Measurements from ENCODE around the gene NGLY1.

Gene NGLY1

DNA sequence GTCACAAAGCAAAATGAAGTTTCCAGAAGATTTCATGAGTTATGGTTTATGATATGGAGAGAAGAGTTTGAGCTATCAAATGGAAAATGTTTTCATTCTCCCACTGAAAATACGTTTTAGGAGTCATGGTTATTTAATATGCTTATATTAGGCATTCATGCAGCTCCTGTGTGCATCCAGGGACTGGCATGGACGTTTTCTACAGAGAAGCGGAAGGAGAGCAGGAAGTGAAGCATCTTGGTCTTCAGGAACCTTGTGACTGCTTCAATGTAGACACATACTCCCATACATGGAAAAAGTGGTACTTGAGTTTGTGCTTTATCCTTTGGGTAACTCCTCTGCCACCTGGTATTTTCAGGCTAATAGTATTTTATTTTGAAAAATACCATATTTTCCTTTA, 75.2 kb downstream of the NGLY1 start:
- no peak for DNase-seq (ENCODE audit: low read depth)

DNA sequence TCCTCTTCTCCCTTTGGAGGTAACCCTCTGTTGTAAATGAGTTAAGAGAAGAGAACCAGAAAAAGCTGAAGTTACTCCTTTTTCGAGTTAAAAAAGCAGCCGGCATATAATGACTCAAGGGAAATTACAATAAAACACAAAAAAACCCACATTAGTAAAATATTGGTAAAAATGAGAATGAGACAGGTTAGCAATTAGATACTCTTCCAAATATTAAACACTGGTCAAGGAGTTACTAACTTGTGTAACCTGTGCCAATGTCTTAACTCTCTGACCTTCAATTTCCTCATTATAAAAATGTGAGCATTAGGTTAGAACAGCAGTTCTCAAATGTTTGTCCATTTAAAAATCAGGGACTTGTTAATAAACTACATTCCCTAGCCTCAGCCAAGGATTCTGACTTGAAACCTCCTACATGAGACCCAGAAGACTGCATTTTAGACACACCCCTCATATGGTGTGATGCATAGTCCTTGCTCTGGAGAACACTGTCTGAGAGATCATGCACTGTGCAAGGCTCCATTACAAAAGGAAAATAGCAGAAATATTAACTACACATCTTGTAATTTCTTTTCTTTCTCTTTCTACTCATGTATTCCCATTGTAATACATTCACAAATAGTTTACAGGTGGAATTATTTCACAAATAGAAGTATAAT, 75.8 kb downstream of the NGLY1 start:
- no peak for DNase-seq (ENCODE audit: low read depth)

DNA sequence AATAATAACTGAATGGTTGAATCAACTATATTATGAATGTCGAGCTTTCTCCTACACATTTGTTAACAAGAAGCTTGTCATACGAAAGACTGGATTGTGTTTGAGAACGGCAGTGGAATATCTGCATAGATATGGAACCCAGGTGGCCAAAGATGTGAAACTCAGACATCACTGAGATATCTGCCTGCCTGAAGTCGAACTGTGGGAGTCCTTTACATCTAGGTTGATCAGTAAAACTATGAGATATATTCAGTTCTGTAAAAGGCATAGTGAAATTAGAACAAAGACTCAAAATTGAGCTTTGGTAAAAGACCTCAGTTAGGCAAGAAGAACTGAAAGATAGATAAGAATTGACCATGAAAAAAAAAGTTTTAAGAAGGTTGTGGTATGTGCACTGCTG, 77.0 kb downstream of the NGLY1 start:
- DNase-seq (ENCODE audit: low read depth), result no peak

DNA sequence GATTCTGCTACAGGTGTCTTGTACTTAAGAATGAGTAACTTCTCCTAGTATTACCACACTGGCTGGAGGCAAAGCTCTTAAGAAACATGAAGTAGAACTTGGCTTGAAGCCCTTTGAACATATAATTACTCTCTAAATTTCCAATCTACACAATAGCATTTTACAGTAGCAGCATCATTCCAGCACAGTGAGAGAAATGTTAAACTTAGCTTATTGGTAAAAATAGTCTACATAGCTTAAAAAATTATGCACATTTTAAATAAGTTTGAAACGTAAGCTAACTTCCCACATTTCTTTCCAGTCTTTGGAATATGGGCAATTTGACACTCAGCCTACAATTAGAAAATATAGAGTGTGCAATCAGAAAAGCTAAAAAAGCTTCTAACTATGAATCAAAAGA, 85.7 kb downstream of the NGLY1 start:
- DNase-seq (ENCODE audit: low read depth), result no peak

DNA sequence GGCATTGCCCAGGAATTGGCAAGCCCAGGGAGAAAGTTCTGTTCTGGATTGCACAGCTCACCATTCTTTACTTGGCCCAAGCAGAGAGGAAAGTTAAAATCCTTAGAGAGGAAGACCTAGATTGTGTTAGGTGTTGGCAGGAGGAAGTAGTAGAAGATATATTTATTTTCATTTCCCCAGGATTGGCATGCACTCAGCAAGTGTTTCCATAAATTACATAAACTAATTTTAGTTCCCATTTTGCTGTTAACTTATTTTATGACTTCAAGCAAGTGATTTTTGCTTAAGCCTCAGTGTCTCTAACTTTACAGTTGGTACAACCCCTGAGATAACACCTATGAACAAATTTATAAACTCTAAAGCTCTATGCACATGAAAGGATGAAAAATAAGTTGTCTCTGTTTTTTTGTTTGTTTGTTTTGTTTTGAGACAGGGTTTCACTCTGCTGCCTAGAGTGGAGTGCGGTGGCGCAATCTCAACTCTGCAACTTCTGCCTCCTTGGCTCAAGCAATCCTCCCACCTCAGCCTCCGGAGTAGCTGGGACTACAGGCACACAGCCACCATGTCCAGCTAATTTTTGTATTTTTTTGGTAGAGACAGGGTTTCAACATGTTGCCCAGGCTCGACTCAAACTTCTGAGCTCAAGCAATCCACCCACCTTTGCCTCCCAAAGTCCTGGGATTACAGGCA, 87.4 kb downstream of the NGLY1 start:
- DNase-seq (ENCODE audit: low read depth), result no peak

DNA sequence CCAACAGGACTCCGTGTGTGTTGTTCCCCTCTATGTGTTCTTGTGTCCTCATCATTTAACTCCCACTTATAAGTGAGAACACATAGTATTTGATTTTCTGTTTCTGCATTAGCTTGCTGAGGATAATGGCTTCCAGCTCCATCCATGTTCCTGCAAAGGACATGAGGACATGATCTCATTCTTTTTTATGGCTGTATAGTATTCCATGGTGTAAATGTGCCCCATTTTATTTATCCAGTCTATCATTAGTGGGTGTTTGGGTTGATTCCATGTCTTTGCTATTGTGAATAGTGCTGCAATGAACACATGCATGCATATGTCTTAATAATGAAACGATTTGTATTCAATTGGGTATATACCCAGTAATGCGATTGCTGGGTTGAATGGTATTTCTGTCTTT, 90.0 kb downstream of the NGLY1 start:
- no peak for DNase-seq (ENCODE audit: low read depth)

DNA sequence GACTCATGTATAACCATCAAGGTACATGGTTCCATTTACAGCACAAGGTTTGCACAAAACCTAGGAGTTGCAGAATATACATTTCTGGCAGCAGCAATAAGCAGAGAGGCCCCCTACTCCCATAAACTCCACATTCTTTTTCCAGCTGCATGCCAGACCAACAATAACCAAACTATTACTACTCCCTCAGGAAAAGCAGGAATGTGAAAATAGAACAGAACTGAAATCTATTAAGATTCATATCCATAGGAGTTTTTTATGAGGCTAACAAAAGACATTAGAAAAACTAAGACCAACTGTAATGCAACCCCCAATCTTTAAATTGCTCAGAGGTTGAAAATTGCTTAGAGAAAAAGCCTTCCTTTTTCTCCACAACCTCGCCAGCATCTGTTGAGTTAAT, 90.9 kb downstream of the NGLY1 start:
- DNase-seq (ENCODE audit: low read depth), result no peak

DNA sequence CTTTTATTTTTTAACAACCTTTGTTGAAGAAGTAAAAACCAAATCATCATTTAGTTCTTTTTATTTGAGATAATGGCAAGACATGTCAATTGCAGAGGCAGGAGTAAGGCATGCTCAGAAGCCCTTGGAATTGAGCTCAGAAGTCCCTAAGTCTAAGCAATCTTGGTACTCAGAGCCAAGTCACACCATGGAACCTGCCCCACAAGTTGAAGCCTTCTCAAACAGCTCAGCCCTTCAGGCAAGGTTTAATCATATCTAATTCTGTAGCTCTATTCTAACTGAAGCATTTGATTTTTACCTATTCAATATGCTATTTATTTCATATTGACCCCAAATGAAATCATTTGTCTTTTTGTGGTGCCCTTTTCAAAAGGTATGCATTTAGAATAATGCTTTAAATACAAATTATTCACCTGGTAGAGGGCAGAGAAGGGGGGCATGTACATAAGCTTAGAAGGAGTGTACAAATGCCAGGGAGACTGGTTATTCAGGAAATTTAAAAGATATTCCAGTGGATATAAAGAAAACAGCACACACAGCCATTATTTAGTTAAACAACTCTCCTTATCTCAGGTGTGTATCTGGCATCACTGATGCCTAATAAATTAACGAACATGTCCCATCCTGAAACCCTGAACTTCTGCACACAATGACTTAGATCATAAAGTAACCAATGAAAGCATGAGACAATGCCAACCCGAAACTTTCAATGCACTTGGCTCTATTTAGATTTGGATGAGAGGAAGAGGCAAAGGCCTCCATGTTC, 92.3 kb downstream of the NGLY1 start:
- DNase-seq (ENCODE audit: low read depth), result no peak

GRCh38 chr3:25689226-25689625, 94.0 kb downstream of the NGLY1 start:
- no peak for DNase-seq (ENCODE audit: low read depth)

DNA sequence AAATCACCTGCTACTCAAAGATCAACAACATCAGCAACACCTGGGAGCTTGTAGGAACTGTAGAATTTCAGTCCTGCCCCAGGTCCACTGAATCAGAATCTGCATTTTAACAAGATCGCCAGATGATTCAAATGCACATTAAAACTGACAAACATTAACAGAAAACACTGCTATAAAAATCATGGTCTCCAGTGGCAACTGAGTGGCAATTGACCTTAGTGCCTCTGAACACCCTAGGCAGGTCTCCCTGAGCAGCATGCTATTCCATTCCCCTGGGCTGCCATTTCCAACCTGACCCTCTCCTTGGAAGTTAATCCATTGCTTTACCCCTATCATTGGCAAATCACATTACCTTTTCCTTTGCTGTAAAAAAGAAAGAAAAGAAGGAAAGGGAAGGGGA, 95.5 kb downstream of the NGLY1 start:
- DNase-seq (ENCODE audit: low read depth), result no peak

- no peak for DNase-seq (ENCODE audit: low read depth)
Observed at GRCh38 chr3:25686766-25687165, 96.5 kb downstream of the NGLY1 start.

- DNase-seq (ENCODE audit: low read depth), result no peak
Observed at GRCh38 chr3:25683882-25684281, 99.4 kb downstream of the NGLY1 start.

GRCh38 chr3:25683410-25683809, 99.8 kb downstream of the NGLY1 start:
- DNase-seq (ENCODE audit: low read depth), result no peak

DNA sequence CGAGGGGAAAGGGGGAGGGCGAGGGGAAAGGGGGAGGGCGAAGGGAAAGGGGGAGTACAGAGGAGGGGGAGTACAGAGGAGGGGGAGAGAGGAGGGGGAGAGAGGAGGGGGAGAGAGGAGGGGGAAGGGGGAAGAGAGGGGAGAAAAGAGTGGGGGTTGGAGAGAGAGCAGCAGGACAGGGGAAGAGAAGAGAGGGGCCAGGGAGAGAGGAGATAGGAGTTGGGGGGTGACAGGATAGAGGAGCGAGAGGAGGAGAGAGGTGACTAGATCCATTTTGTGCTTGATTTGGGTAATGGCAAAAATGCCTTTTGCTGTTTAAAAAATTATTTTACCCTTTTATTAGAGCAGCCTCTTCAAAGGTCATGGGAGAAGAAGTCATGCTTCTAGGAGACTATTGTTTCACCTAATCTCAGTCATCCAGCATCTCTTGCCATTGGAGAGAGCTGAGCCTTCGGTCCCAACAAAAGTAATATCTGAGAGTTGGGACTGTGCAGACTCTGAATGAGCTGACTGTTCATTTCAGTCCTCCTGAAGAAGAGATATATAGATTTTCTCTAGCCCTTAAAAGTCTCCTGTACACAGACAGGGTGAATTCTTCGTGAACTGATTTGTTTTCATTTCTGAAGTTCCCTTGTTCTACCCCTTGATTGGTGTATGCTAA, 103.5 kb downstream of the NGLY1 start:
- DNase-seq (ENCODE audit: low read depth), result no peak

- no peak for DNase-seq (ENCODE audit: low read depth)
Observed at GRCh38 chr3:25679166-25679565, 104.1 kb downstream of the NGLY1 start.

- no peak for DNase-seq (ENCODE audit: low read depth)
Observed at GRCh38 chr3:25678581-25678980, 104.7 kb downstream of the NGLY1 start.

GRCh38 chr3:25677121-25677520, 106.1 kb downstream of the NGLY1 start:
- DNase-seq (ENCODE audit: low read depth), result no peak

DNA sequence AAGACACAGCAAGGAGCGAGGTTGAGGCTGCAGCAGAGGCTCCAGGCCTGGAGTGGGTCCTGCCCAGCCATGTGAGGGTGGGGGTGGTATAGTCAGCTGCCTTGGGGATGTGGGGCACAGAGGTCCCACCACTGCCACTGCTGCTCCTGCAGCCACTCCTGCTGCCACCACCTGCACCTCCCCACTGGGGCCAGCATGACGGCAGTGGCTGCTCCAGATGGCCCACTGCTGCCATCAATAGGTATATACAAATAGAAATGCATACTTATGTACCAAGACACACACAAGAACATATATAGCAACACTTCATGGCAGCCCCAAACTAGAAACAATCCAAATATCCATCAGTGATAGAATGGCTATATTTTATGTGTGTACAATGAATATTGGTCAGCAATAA, 108.6 kb downstream of the NGLY1 start:
- DNase-seq (ENCODE audit: low read depth), result no peak

GRCh38 chr3:25673738-25674298, 109.4 kb downstream of the NGLY1 start:
- no peak for DNase-seq (ENCODE audit: low read depth)

Measured in stimulated activated CD8-positive, alpha-beta memory T cell treated with anti-CD3 and anti-CD28 coated beads, Interleukin-7, amount 100 ng/mL, for 24 hours (primary cell).